Fibroblast of skin of back (primary cell): Measurements from ENCODE around the gene TOMM40L.

Experiments used
- DNase-seq: peaks from one replicate; pipeline ENCODE4 v3.0.0-alpha.2; 2013

Gene TOMM40L

DNA sequence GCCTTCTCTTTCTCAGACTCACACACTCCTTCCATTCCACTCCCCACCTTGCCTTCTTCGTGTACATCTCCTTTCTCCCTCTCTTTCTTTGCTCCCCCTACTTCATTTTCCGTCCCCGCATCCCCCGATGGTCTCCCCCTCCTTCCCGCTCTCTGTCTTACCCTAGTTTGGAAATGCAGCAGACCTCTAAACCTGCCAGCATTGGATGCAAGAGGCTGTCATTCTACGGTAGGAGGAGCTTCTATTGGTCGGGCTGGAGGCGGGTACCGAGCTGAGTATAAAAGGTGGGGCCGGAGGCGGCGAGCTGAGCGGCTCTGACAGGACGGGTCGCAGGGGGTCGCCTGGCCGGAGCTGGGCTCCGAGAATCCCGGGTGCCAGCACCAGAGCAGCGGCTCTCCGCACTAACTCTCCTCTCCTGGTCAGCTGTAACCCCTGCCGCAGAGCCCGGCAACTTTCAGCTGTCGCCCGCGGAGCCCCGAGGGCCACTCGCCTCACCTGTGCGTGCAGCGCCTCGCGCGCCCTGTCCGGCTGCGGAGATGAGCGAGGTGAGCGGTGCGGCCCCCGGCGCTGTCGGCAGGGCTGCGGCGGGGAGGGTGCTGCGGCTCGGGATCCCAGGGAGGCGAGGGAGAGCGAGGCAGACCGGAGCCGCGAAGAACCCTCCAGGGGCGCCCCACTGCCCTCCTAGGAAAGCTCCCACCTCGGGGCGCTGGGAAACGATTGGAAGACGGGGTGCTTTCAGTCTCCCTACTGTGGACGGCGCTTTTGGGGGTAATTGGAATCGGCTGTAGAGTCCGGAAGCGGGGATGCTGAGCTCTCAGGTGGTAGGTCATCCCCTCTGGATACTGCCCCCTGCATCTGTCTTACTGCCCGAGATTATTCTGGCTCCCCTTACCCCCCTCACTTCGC is 32.8 kb downstream of the TOMM40L start, which contains the start of gene PCP4L1:
Gene PCP4L1, plus strand, starts transcription at position 307 of the 906 bp plus-strand sequence. Its CDS starts 230 bp downstream, at position 537.
- peak; percentile 65 for DNase-seq

- DNase-seq, result no peak
Observed at GRCh38 chr1:161259345-161259702, 33.5 kb downstream of the TOMM40L start.

GRCh38 chr1:161259765-161260164 is 33.9 kb downstream of the TOMM40L start:
- no peak for DNase-seq

- no peak for DNase-seq
Observed at GRCh38 chr1:161260376-161261260, 34.8 kb downstream of the TOMM40L start.

DNA sequence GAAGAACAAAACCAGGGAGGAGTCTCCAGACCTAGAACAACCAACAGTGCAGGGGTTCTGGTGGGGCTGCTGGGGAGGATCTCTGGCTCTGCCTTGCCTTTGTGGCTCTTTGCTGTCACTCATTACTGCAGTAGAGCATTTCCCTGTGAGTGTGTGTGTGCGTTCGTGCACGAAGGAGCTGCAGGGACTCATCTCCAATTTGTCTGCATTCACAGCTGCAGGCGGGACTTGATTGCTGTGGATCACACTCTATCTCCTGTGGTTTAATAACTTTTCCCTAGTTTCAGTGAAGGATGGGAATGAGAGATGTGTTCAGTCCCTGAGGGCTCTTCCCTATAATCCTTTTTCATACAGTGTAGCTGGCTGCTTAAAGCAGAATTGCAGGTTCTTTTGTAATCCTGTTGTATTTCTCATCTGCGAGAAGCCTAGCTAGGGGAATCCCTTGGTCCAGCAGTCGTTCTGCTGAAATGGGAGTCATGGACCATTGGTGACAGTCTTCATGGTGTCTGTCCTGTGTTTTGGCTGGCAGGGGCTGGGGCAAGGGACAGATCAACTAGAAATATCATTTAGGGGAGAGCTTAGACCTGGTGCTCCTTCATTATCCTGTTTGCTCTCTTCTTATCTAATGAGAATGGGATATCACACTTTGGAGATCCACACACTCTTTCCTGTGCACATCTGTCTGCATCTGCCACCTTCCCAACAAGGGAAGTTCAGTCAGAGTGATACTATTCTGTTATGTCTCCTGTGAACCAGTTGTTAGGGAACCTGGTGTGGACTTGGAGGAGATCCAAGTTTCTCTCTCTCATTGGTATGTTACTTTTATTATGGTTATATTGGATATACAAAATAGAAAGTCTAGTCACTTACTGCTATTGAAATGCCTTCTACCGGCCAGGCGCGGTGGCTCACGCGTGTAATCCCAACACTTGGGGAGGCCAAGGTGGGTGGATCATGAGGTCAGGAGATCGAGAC is 35.7 kb downstream of the TOMM40L start:
- DNase-seq, result no peak

- no peak for DNase-seq
Observed at GRCh38 chr1:161265305-161265704, 39.4 kb downstream of the TOMM40L start.

GRCh38 chr1:161266202-161266601 is 40.3 kb downstream of the TOMM40L start:
- peak; percentile 21 for DNase-seq

GRCh38 chr1:161266836-161267235 is 41.0 kb downstream of the TOMM40L start:
- DNase-seq, result no peak

DNA sequence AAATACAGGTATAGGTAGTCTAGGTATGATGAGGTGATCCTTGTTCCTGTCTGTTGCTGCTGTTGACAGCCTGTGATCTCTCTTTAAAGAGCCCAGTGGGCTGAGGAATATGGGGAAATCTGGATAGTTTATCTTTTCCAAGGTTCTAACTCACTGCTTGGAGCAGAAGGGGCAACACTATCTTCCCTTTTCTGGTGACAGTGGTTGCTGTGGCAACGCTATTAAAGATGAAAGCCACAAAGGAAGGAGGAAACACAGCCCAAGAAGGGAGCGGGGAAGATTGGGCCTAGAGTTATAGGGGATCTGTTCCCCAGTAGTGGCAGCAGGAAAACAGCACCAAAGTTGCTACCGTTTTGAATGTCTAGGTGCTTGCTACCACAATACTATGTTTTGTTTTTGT is 41.5 kb downstream of the TOMM40L start:
- DNase-seq, result no peak

- DNase-seq, result no peak
Observed at GRCh38 chr1:161273402-161273801, 47.5 kb downstream of the TOMM40L start.

- DNase-seq, result no peak
Observed at GRCh38 chr1:161274874-161275273, 49.0 kb downstream of the TOMM40L start.
